HG02678 (cell line): Measurements from ENCODE around the gene B3GNT2.
"Not testable (repeated sequence)": the region's sequence is repeated elsewhere in the genome, so short reads cannot be mapped to it uniquely, and the experiment has no call there.

Experiments used
- ATAC-seq: cut with Tn5 transposase; IDR thresholded peaks from one replicate; pipeline ENCODE4 v1.9.1; 2021; ENCODE audit warnings: mild to moderate bottlenecking, moderate library complexity; ENCODE audit not compliant: unreplicated experiment

B3GNT2 gene

GRCh38 chr2:62185475-62186155, 10.3 kb upstream of the B3GNT2 start:
- no peak for ATAC-seq

- no peak for ATAC-seq
Observed at GRCh38 chr2:62186156-62186905, 9.6 kb upstream of the B3GNT2 start.

GRCh38 chr2:62187246-62187645, 8.7 kb upstream of the B3GNT2 start:
- ATAC-seq = no peak

GRCh38 chr2:62188416-62188815, 7.5 kb upstream of the B3GNT2 start:
- ATAC-seq = no peak

GRCh38 chr2:62189196-62189595, 6.7 kb upstream of the B3GNT2 start:
- no peak for ATAC-seq

GRCh38 chr2:62192811-62193210, 3.1 kb upstream of the B3GNT2 start:
- no peak for ATAC-seq

- no peak for ATAC-seq
Observed at GRCh38 chr2:62194558-62195420, 1.1 kb upstream of the B3GNT2 start.

GRCh38 chr2:62196278-62196901, 475 bp downstream of the B3GNT2 start:
- ATAC-seq = peak; percentile 28

GRCh38 chr2:62197011-62197924, 1.4 kb downstream of the B3GNT2 start:
- ATAC-seq = peak; percentile 14

GRCh38 chr2:62197925-62198633, 2.2 kb downstream of the B3GNT2 start:
- ATAC-seq = no peak

GRCh38 chr2:62198854-62199253, 2.9 kb downstream of the B3GNT2 start:
- ATAC-seq = not testable (repeated sequence)

GRCh38 chr2:62199392-62200125, 3.6 kb downstream of the B3GNT2 start:
- ATAC-seq = no peak

GRCh38 chr2:62200291-62200841, 4.5 kb downstream of the B3GNT2 start:
- no peak for ATAC-seq

- ATAC-seq = no peak
Observed at GRCh38 chr2:62200868-62201267, 5.0 kb downstream of the B3GNT2 start.

GRCh38 chr2:62201307-62201706, 5.4 kb downstream of the B3GNT2 start:
- no peak for ATAC-seq

- ATAC-seq = peak; percentile 59
Observed at GRCh38 chr2:62202019-62202722, 6.3 kb downstream of the B3GNT2 start.

- no peak for ATAC-seq
Observed at GRCh38 chr2:62202729-62203128, 6.8 kb downstream of the B3GNT2 start.

GRCh38 chr2:62203459-62203858, 7.5 kb downstream of the B3GNT2 start:
- no peak for ATAC-seq
